CD4-positive, alpha-beta T cell treated with Interleukin-10 for 1 hour (primary cell): ENCODE data around the gene ADAMTSL1.

Source experiments
- DNase-seq: peaks from one replicate; pipeline ENCODE4 v3.0.0-alpha.2; 2020

Gene ADAMTSL1

DNA sequence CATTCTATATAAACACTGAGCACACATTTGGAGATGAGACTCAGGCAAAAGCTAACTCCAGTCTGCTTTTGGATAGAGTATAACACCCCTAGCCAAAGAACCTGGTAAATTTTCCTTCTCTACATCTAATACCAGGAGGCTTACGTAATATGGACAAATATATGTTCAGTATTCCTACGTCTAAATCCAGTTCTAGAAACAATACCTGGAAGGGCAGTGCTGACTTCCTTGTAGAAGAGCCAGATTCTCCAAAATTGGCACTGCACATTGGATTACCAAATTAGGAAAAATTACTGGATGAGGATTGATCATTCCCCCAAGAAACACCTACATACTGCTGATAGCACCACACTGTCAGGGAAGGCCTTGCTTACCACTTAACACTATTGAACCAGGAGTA is 311.7 kb downstream of the ADAMTSL1 start:
- DNase-seq: no peak

DNA sequence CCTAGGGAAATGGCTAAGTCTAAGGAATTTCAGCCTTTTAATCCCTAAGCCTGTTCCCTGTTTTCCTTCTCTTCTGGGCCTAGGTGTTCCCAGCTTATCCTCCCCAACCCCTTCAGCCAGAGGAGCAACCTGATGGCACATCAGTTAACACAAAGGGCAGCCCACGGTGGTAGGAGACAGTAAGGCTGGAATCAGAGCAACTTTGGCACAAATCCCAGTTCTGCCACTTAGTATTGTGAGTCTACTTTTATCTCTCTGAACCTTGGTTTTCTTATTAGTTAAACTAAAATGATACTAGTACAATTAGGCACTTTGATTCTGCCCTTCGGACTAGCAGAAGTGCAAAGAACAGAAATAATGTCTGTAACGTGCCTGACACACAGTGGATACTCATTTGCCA is 312.2 kb downstream of the ADAMTSL1 start:
- DNase-seq: no peak

DNA sequence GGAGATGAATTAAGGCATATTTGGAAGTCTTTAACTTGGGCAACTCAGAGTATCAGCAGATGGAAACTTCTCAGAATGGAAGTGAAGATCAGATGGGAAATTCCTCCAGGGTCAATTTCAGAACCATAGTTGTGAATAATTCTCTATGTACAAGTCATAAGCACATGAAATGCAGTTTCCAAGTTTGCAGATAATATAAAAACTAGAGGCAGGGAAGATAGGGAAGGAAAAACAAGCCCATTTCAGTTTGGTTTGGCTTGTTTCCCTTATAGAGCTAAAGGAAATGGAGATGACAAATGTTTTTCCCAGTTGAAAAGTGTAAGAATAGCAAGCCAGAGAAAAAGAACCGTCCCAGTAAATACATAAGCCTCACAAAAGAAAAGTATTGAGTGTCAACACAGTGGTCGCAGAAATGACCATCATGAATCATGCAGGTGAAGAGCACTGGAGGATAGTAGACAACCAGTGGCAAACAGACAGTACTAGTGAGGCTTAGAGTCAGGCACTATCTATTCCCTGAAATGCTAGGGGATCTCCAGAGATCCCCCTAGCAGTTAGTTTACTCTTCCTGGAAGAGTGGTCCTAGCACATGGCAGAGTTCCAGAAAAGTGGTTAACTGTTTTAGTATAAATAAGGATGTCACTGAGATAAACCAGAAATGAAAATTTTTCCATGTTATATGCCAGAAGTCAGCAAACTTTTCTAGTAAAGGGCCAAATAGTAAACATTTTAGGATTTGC is 313.1 kb downstream of the ADAMTSL1 start:
- no peak for DNase-seq

DNA sequence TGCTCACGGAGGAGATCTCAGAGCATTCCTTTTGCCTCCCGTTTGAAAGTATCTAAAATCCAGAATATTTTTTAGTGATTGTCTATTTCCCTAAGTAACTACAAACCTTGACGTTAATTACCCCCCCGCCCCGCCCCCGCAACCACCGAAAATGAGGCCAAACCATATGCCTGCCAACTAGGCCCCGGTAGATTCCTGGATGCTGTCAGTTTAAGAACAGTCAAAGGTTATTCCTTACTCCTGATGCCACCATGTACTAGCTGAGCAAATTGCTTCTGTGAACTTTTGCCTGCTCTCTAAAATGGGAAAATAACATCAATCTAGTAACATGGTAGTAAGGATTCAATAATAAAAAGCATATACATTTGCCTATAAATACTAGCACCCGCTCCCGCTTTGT is 314.3 kb downstream of the ADAMTSL1 start:
- DNase-seq: no peak

DNA sequence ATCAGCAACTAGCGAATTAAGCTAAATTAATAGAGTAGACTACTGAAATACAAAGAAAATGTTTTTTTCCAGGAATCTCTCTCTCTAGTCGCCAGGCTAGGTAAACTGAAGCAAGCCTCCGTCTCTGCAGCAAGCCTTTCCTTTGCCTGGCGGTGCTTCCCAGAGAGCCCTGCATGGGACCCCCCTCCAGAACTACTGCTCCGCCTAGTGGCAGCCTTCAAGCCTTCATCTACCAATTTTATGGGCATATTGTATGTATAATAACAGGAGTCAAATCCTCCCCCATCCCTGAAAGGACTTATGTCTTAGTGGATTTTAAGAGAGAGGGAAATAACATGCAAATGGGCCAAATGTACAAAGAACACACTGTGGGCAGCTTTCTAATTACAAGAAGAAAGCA is 317.1 kb downstream of the ADAMTSL1 start:
- DNase-seq: no peak

DNA sequence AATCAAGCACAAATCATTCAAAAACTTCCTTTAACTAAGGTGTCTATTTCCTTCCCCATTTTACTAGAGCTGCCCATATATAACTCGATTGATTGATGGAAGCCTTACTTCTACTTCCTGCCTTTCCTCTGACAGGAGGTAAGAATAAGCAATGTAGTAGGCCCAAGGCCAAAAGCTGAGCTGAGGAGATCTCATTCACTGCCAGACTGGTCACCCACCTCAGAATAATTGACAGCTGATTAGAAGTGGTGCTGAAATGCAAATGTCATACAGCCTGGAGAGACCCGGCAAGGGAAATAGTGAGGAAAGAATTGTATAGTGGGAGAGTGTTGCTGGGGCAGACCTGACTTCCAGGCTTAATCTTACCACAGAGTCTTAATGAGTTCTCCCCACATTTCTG is 319.2 kb downstream of the ADAMTSL1 start:
- no peak for DNase-seq

DNA sequence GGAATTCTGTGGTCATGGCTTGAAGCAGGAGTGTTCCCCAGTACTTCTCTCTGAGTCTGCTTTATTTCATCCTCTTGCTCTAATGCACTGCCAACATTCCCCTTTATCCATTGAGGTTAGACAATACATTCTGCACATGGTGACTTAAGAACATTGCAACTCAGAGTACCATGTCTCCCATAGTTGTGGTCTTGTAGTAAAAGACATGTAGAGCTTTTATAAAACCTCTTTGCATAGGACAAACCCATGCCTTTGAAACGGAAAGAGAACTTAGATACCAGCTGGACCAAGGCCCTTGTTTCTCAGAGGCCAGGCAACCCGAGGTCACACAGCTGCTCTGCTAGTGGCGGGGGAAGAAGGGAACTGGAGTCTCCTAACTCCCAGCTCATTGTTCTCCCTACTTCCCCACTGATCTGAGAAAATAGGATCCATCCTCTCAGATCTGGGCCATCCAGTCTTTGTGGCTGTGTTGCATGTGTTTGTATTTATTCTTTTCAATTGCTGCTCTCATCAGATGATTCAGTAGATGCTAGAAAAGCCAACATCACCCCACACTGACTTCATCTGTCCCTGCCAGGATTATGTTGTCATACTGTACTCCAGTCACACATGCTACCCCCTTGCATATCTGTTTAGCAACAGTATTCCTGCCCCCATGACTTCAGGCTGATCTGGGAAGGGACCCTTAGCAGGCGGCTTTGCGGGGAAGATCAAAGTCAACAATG is 322.2 kb downstream of the ADAMTSL1 start:
- DNase-seq: no peak

DNA sequence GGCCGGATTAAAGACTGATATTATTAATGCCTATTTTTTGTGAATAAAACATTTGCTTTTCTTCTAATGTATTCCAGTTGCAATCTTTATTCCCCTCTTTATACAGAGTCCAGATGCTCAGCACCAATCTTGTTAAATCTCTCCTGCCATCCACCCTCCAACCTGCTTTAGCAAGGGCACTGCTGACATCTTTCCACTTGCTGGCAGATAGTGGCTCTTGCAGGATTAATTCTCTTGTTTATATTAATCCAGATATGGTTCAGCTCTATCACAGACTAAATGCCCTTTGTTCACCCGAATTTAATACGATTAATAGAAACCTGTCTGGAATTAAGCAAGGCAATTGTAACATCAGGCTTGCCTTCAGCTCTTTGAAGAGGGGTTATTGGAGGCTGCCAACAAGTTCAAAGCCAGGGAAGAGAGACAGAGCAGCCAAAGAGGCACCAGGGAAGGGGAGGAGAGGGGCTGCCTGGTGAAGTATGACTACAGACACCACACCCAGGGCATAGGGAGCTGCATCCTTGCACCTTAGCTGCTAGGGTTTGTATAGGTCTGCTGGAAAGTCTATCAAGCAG is 322.8 kb downstream of the ADAMTSL1 start:
- no peak for DNase-seq

DNA sequence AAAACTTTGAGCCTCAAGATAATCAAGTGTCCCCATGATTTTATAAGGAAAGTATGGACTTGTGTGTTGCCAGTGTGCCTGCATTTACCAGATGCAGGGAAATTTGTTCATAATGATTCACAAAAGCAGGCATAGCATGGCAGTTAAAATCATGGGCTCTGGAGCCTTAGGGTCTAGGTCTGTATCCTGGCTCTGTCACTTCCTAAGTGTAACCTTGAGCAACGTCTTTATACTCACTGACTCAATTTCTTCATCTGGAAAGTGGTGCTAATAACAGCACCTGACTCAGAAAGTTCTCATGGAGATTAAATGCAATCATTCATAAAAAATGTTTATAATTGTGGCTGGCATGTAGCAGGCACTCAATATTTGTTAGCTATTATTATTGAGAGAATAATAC is 324.2 kb downstream of the ADAMTSL1 start:
- DNase-seq: no peak

DNA sequence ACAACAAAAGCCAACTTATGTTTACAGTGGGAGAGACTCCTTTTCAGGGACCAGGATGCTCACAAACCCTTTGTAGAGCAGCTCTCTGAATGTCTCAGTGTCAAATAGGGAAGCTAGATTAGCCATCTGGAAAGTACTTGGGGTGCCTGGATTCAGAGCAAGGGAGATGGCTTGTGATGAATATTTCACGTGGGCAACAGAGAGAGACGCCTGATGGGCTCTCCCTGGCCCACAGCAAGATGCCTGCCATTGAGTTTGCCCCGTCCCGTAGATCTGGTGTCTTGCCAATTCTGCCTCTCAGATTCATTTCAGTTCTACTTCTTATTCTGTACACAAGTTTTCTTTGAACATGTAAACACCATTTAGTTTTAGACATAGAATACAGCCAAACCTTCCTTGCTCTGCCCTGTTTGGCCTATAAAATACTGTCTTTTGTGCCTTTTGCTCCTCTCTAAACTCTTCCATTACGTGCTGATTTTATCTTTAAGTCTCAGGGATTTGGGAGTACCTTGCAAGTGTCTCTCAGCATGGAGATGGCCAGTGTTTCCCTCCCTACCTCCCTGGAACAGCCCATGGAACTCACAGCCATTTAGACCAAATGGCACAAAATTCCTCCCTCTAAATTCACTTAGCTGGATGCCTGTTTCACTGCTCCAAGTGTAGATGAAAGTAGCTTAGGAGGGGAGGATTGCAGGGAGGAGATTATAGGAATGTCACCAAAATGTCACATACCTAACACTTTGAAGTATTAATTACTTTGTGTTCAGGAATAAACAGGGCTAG is 324.7 kb downstream of the ADAMTSL1 start:
- DNase-seq: no peak

DNA sequence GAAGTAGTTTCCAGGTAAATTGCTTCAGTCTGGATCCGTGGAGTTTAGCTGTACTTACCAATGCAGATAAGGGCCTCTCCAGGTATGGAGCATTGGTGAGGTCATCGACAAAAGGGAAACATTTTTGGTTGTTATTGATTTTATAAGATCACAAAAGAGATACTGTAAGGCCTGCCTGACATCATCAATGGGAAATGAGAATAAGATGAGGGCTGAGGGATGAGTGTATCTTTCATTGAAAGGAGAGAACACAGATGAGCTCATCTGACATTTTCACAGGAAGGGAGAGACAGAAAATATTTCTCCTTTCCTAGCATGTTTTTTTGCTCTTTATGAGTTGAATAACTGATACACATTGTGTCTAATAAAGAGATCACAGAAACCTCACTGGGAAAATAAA is 325.5 kb downstream of the ADAMTSL1 start:
- no peak for DNase-seq

DNA sequence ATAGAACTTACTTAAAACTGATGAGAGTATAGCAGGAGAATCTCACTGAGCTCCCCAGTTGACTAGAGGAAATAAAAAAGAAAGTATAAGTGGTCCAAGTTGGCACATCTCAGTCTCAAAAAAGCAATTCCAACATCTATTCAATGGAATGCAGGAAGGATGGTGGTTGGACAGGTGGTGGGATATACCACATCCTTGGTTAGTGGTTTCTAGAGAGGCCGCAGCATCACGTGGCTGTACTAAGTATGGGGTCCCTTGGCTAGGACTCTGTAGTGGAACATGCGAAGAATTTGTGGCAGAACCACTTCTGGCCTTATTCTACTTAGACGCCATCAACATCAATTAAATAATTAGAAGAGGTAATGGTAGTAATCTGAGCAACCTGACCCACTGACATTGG is 326.6 kb downstream of the ADAMTSL1 start:
- no peak for DNase-seq

DNA sequence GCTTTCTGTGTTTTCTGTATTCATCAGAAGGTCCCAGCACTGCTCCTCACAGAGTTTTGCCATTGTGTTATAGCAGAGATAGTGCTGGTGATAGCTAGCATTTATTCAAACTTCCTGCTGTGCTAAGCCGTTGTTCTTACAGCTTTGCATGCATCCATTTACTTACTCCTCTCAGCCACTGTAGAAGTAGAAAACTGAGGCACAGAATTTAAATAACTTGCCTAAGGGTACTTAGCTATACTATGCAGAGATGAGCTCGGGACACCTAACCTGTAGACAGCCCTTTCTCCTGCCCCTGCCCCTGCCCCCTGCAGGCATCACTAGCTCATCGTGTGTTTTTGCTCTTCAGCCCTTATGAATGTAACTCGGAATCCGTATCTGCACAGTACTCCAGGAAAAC is 331.4 kb downstream of the ADAMTSL1 start:
- no peak for DNase-seq

DNA sequence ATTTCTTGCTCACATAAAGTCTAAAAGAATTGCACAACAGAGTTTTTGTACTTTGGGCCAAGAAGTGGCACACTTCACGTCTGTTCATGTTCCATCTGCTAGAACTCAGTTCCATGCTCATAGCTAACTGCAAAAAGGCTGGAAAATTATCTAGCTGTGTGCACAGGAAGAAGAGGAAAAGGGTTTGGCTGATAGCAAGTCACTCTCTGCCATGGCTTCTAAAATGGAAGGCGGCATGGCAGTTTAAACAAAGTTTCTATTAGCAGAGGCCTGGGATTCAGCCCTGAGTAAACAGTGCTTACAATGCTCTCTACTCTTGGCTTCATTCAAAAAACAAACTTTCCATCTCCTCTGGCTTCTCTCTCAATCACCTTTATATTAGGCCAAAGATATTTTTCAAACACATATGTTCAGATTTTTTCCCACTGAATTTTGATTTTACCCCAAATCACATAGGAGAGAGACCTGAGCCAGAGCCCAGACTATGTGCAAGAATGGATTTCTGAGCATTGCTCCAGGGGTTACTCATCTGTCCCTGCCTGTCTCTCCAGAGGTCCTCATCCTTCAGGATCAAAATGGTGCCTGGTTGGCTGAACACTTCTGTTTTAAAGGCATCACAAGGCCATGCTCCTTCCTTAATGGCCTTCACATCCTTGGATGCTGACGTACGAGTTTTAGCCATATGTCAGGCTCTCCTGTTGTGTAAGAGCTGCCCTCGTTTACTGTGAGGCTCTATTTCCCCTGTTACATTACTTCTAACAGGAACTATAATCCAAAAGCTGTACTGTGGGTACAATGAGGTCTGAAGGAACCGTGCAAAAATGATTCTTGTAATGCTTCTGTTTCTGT is 332.5 kb downstream of the ADAMTSL1 start:
- DNase-seq: no peak

DNA sequence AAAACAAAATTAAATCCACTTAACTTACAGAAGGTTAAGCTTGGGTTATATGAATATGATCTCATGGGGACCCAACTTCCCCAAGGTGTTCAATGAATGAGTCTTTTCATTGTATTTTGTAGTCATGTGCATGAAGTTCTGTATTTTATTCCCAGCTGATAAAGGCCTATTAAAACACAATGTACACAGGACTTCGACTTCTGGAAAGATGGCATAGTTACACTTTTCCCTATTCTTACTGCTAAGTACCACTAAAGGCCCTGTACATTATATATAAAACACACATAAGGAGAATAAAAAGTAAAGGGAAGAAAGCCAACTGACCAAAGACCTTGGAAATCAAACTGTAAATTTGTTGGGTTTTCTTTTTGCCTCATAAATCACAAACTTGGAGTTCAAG is 336.6 kb downstream of the ADAMTSL1 start:
- no peak for DNase-seq

DNA sequence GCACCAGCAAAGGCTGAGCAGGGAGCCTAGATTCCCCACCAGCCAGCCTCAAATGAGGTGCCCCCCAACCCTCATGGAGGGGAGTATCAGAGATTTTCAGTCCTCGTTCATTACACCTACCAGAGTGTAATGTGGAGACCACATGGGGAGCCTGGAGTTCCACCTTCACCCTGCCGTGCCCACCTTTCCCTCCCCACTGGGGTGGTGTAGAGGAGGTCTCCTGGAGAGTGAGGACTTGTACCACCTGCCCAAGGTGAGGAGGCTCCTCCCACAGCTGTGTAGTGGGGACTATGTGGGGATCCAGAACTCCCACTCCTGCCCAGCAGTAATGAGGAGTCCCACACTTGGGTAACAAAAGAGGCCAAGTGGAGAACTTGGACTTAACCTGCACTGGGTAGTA is 337.2 kb downstream of the ADAMTSL1 start:
- DNase-seq: no peak

DNA sequence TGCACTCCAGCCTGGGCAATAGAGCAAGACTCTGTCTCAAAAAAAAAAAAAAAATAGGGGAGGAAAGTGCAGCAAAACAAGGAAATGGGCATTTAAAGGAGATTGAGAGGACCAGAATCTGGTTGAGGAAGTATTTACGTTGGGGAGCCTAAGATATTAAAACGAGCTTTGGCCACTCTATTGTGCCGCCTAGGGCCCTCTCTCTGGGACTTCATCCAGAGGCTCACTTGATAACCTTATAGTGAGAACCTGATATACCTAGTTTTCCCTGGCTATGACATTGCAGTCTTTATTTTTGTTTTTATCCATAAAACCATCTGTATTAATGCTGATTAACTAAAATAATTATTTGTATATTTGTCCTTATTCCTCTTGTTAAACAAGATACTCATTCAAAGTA is 345.5 kb downstream of the ADAMTSL1 start:
- no peak for DNase-seq

DNA sequence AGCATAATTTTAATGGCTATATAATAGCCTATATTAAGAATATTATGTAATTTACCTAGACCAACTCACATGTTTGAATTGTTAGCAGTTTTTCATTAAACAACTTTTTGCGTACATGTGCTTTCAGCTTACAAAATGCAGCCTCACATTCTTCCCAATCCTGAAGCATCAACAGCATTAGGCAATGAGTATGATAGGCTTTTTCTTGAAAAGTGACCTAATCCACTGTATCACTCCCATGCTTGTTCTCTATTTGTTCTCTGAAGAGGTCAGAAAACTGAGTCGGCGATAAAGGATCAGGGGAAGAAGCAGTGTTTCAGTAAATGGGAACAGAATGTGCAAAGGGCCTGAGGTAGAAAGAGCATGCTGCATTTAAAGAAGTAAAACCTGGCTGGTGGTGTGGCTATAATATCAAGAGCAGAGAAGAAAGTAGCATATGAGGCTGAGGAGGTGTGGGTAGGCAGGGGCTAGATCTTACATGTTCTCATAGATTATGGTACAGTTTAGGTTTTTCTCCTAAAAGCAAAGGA is 346.7 kb downstream of the ADAMTSL1 start:
- no peak for DNase-seq

DNA sequence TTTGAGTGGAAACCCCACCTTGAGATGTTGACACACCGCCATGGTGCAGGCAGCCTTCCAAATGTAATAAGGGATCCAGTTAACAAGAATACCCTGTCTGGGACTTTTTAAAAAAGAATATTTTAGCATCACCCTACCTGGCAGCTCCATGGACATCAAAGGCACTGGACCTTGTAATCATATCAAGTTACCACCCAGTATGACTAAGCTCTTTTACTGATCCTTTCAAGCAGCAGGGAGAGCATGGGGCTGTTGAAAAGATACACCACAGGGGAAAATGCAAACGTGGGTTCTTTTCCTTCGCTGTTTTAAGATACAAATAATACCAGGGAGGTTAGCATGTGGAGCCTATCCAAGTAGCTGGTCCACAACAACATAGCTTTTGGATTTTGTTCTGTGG is 347.8 kb downstream of the ADAMTSL1 start:
- DNase-seq: no peak

DNA sequence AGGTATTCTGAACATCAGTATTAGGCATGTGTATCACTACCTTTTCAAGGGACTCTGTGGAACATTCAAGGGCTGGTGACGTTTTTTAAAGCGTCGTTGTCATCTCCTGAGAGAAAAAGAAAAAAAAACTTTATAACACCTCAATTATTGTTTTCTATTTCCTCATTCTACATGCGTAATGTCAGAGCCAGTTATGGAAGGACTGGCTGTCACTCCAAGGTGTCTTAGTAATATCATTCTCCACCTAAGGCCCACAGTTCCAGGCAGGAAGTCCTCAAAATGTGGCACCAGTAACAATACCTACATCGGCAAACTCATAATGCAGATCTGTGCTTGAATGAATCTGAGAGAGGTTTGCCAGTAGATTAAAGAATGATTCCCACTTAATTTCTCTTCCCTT is 348.9 kb downstream of the ADAMTSL1 start:
- DNase-seq: no peak

DNA sequence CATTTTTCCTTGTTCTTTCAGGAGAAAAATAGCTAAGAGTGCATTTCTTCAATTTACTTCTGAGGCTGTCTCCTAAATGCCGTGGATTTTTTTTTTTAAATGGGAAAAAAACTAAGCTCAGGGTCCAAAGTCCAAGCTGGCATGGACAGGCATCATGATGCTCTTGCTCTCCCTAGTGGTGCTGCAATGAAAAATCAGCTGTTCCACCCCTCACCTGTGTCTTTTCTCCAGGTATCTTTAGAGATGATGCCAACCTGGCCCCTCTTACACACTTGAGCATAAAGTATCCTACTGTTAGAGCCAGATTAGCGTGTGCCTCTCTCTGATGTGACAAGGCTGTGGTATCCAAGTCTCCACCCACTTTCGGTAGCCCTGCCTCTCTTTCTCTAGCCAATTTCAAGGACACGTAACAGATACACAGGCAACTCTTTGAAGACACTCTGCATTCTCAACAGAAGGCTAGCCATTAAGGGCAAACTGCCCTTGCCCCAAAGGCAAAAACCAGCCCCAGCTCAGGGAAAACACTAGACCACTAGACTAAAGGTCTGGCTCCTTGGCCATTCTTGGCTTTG is 350.2 kb downstream of the ADAMTSL1 start:
- no peak for DNase-seq

DNA sequence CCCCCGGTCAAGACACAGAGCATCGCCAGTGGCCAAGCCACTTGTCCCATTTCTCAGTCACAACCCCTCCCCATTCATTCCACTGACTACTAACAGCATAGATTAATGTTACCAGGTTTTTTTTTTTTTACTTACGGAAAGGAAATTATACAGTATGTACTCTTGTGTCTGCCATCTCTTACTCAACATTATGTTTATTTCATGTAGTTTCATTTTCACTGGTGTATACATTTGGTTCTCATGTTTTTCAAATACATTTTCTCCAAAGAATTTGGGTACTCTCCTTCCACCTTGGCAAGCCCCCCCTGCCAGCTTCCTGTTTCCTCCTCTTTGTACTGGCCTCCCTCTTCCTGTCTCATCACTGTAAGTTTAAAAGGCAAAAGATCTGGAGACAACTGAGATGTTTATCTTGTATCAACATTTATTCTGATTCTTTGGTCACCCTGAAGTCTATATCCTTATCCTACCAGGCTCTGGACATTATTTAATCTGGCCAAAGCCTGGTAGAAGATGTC is 351.8 kb downstream of the ADAMTSL1 start:
- no peak for DNase-seq
